Measurements from ENCODE around the gene DYNC1I2.
A peak's percentile ranks its signal among the peaks of the same experiment; 100 is the strongest.

The DYNC1I2 gene

GRCh38 chr2:171651667-171652415, 35.4 kb upstream of the DYNC1I2 start (continued):
- TF ChIP-seq ZNF521 (tag by site-specific recombination; IDR thresholded peaks at IDR 0.05), result no peak
- no peak for TF ChIP-seq ZIC2 (tag by site-specific recombination; IDR thresholded peaks at IDR 0.05)
- TF ChIP-seq ZNF626 (tag by site-specific recombination; IDR thresholded peaks at IDR 0.05), result no peak
- no peak for TF ChIP-seq REPIN1 (tag by site-specific recombination; IDR thresholded peaks at IDR 0.05; ENCODE audit: low read depth)
- no peak for TF ChIP-seq ZNF16 (tag by site-specific recombination; IDR thresholded peaks at IDR 0.05; ENCODE audit: low read depth)
- TF ChIP-seq ZBTB6 (tag by site-specific recombination; IDR thresholded peaks at IDR 0.05), result no peak
- no peak for TF ChIP-seq ZBTB49 (tag by site-specific recombination; IDR thresholded peaks at IDR 0.05; ENCODE audit: low read depth)
- TF ChIP-seq ZNF221 (tag by site-specific recombination; IDR thresholded peaks at IDR 0.05; ENCODE audit: borderline replicate concordance), result no peak
- TF ChIP-seq ZNF350 (tag by site-specific recombination; IDR thresholded peaks at IDR 0.05), result no peak
- no peak for TF ChIP-seq ZSCAN30 (tag by site-specific recombination; IDR thresholded peaks at IDR 0.05)

- ChIA-PET CTCF (no interaction called here), POLR2A (no interaction called here)
- no peaks in the 10 kb centered on the region for H3K4me1 ChIP-seq (ENCODE audit: control insufficient read depth, insufficient read depth, low read length)
- H3K27ac ChIP-seq (ENCODE audit: extremely low read depth, low read depth, low read length), result no peak overlapping the region
- H3K36me3 ChIP-seq (ENCODE audit: control insufficient read depth in 2 of 2, insufficient read depth in 1 of 2, low read length in 2 of 2), result no peaks in the 10 kb centered on the region
- H3K9me3 ChIP-seq (ENCODE audit: control insufficient read depth, insufficient read depth, low read depth, low read length), result no peaks in the 10 kb centered on the region
- H3K4me3 ChIP-seq (ENCODE audit: low read depth, low read length), result no peak overlapping the region
- TF ChIP-seq ZNF324 (tag by site-specific recombination; IDR thresholded peaks at IDR 0.05), result no peak
- TF ChIP-seq ZNF335 (tag by site-specific recombination; conservative IDR thresholded peaks at IDR 0.05), result 0 out of 2 replicates have a peak, but pooled peaks have one; percentile 35
- no peak for TF ChIP-seq ZNF658 (tag by site-specific recombination; IDR thresholded peaks at IDR 0.05)
- TF ChIP-seq ZNF16 (tag by site-specific recombination; IDR thresholded peaks at IDR 0.05; ENCODE audit: low read depth), result no peak
- no peak for TF ChIP-seq ZNF274 (IDR thresholded peaks at IDR 0.05; ENCODE audit: low read length)
- TF ChIP-seq ZNF274 (tag by site-specific recombination; IDR thresholded peaks at IDR 0.05; ENCODE audit: borderline replicate concordance), result no peak
- no peak for TF ChIP-seq ZNF692 (tag by site-specific recombination; IDR thresholded peaks at IDR 0.05)
- peak; percentile 43; the same call in 1 of the 2 replicates for TF ChIP-seq ZIC2 (tag by site-specific recombination; IDR thresholded peaks at IDR 0.05)
- TF ChIP-seq, protein P1, sequence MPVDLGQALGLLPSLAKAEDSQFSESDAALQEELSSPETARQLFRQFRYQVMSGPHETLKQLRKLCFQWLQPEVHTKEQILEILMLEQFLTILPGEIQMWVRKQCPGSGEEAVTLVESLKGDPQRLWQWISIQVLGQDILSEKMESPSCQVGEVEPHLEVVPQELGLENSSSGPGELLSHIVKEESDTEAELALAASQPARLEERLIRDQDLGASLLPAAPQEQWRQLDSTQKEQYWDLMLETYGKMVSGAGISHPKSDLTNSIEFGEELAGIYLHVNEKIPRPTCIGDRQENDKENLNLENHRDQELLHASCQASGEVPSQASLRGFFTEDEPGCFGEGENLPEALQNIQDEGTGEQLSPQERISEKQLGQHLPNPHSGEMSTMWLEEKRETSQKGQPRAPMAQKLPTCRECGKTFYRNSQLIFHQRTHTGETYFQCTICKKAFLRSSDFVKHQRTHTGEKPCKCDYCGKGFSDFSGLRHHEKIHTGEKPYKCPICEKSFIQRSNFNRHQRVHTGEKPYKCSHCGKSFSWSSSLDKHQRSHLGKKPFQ (tag by site-specific recombination; IDR thresholded peaks at IDR 0.05), result no peak
- no peak for TF ChIP-seq PRDM6 (tag by site-specific recombination; IDR thresholded peaks at IDR 0.05)
- TF ChIP-seq PRDM10 (tag by site-specific recombination; IDR thresholded peaks at IDR 0.05), result no peak
- TF ChIP-seq ZNF169 (tag by site-specific recombination; IDR thresholded peaks at IDR 0.05), result no peak
- no peak for TF ChIP-seq ZNF426 (tag by site-specific recombination; IDR thresholded peaks at IDR 0.05)
- TF ChIP-seq PBX3 (CRISPR knock-in tag; IDR thresholded peaks at IDR 0.05), result no peak
- no peak for TF ChIP-seq ZNF37A (tag by site-specific recombination; IDR thresholded peaks at IDR 0.05)
Observed at GRCh38 chr2:171652416-171652785, 34.9 kb upstream of the DYNC1I2 start.

All from HEK293 (cell line).